Calu3 (cell line): ENCODE measurements around the gene CYTIP. TPM values are rescaled to one million over a fixed set of nuclear protein-coding genes. Genes with fewer than 3 reads are reported as not detected.

Experiments
- BruUV-seq: library from RNA; stranded (reverse); fragments of 400-500 nt; replicated peaks from 2 replicates; lab custom pipeline; 2021; lab: Mats Ljungman, UMichigan
- CTCF ChIA-PET: fragments of 300-600 bp; sonication (Branson Sonifier 250); formaldehyde crosslinking; loops from one replicate; lab custom pipeline; 2022; ENCODE audit warnings: antibody characterized with exemption; lab: Charles Lee
- DNase-seq: peaks from one replicate; pipeline ENCODE4 v3.0.0; 2022
- H3K27ac Mint-ChIP-seq: one replicate; pipeline ENCODE4 v1.8.0; 2022; ENCODE audit warnings: mixed read lengths; ENCODE audit not compliant: unreplicated experiment
- H3K27me3 Mint-ChIP-seq: one replicate; pipeline ENCODE4 v1.8.0; 2022; ENCODE audit warnings: mixed read lengths; ENCODE audit not compliant: unreplicated experiment
- H3K36me3 Mint-ChIP-seq: one replicate; pipeline ENCODE4 v1.8.0; 2022; ENCODE audit warnings: mild to moderate bottlenecking, moderate library complexity, mixed read lengths; ENCODE audit not compliant: insufficient read depth, unreplicated experiment
- H3K4me1 Mint-ChIP-seq: one replicate; pipeline ENCODE4 v1.8.0; 2022; ENCODE audit warnings: mild to moderate bottlenecking, low read depth, mixed read lengths; ENCODE audit not compliant: unreplicated experiment
- H3K4me3 Mint-ChIP-seq: one replicate; pipeline ENCODE4 v1.8.0; 2022; ENCODE audit warnings: mild to moderate bottlenecking, low read depth, moderate library complexity, mixed read lengths; ENCODE audit not compliant: unreplicated experiment
- H3K9me3 Mint-ChIP-seq: one replicate; pipeline ENCODE4 v1.8.0; 2022; ENCODE audit warnings: low read depth, mixed read lengths; ENCODE audit not compliant: unreplicated experiment
- intact Hi-C: fragments of 100-400 bp; cut with micrococcal nuclease; formaldehyde crosslinking; loops from one replicate; pipeline ENCODE4 v1.10.0; 2022; ENCODE audit not compliant: unreplicated experiment
- total RNA-seq: library from RNA; stranded (reverse); gene quantifications from 2 replicates; pipeline ENCODE4 v1.2.3, GENCODE V29; 2022
- TF ChIP-seq, protein P1 (sequence below): fragments of 200-600 bp; IDR thresholded peaks from one replicate; pipeline ENCODE4 v1.8.0; 2022; ENCODE audit warnings: antibody characterized with exemption; ENCODE audit not compliant: unreplicated experiment

The CYTIP gene
- total RNA-seq, 1 experiment from 2014 or later: not detected

GRCh38 chr2:157433394-157433793 lies 10.5 kb downstream of the CYTIP start:
- no peaks in the 10 kb centered on the region for H3K9me3 Mint-ChIP-seq
- H3K27ac Mint-ChIP-seq: no peak overlapping the region
- no peak overlapping the region for H3K4me3 Mint-ChIP-seq
- H3K4me1 Mint-ChIP-seq: no peaks in the 10 kb centered on the region
- no peak for DNase-seq
- no peaks in the 10 kb centered on the region for H3K27me3 Mint-ChIP-seq
- CTCF ChIA-PET: no interaction called here
- BruUV-seq: no TSS peak
- intact Hi-C loops: no loop called here
- TF ChIP-seq, protein P1, sequence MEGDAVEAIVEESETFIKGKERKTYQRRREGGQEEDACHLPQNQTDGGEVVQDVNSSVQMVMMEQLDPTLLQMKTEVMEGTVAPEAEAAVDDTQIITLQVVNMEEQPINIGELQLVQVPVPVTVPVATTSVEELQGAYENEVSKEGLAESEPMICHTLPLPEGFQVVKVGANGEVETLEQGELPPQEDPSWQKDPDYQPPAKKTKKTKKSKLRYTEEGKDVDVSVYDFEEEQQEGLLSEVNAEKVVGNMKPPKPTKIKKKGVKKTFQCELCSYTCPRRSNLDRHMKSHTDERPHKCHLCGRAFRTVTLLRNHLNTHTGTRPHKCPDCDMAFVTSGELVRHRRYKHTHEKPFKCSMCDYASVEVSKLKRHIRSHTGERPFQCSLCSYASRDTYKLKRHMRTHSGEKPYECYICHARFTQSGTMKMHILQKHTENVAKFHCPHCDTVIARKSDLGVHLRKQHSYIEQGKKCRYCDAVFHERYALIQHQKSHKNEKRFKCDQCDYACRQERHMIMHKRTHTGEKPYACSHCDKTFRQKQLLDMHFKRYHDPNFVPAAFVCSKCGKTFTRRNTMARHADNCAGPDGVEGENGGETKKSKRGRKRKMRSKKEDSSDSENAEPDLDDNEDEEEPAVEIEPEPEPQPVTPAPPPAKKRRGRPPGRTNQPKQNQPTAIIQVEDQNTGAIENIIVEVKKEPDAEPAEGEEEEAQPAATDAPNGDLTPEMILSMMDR: no peak
- H3K36me3 Mint-ChIP-seq: no peaks in the 10 kb centered on the region

- CTCF ChIA-PET: no interaction called here
- BruUV-seq: no TSS peak
- Mint-ChIP-seq H3K27ac (no peak overlapping the region), H3K36me3 (no peaks in the 10 kb centered on the region), H3K27me3 (no peaks in the 10 kb centered on the region), H3K4me3 (no peak overlapping the region), H3K9me3 (no peaks in the 10 kb centered on the region), H3K4me1 (no peaks in the 10 kb centered on the region)
- no peak for DNase-seq
- TF ChIP-seq, protein P1: no peak
- intact Hi-C loops: no loop called here
Observed at GRCh38 chr2:157432475-157433106, 11.3 kb downstream of the CYTIP start.

GRCh38 chr2:157431176-157431575 lies 12.7 kb downstream of the CYTIP start:
- Mint-ChIP-seq H3K4me1 (no peaks in the 10 kb centered on the region), H3K9me3 (no peaks in the 10 kb centered on the region), H3K27ac (no peak overlapping the region), H3K27me3 (no peaks in the 10 kb centered on the region), H3K36me3 (no peaks in the 10 kb centered on the region), H3K4me3 (no peak overlapping the region)
- intact Hi-C loops: no loop called here
- no peak for DNase-seq
- TF ChIP-seq, protein P1: no peak
- CTCF ChIA-PET: no interaction called here
- no TSS peak for BruUV-seq

DNA sequence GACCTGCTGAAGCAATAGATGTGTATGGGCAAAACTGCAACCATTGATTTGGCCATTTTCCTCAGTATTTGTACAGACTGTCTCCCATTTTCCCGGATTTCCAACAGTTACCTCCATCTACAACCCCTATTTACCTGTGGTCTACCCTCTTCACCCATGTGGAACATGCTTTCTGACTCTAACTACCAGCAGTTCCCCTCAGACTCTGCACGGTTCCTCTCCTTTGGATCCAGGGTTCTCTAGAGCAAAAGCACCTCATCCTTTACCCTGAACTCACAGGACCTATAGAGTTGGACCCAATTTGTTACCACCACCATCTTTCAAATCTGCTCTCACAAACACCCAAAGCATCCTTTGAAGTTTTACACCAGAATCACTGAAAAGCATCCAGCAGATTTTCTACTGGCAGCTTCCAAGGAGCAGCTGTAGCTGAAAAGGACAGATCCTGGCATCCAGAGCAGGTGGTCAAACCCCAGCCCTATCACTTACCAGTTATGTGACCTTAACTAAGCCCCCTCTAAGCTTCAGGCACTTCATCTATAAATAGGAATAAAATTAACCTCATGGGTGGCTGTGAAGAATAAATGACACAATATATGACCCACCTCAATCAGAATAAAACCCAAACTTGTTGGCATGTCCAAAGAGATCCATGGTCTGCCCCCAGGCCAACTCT lies 15.3 kb downstream of the CYTIP start:
- H3K9me3 Mint-ChIP-seq: no peaks in the 10 kb centered on the region
- CTCF ChIA-PET: no interaction called here
- intact Hi-C loops: no loop called here

More for the DNA sequence above, 15.3 kb downstream of the CYTIP start:
- no TSS peak for BruUV-seq
- DNase-seq: no peak
- TF ChIP-seq, protein P1: no peak
- no peak overlapping the region for H3K27ac Mint-ChIP-seq
- H3K27me3 Mint-ChIP-seq: no peaks in the 10 kb centered on the region
- no peaks in the 10 kb centered on the region for H3K36me3 Mint-ChIP-seq
- H3K4me1 Mint-ChIP-seq: no peaks in the 10 kb centered on the region
- no peak overlapping the region for H3K4me3 Mint-ChIP-seq
